Immature natural killer cell (primary cell): ENCODE results near the gene TEKTIP1. TPM values are rescaled to one million over a fixed set of nuclear protein-coding genes. Genes with fewer than 3 reads are reported as not detected.
"Not testable (repeated sequence)": the region's sequence is repeated elsewhere in the genome, so short reads cannot be mapped to it uniquely, and the experiment has no call there.

Source experiments
- DNase-seq, 3 donors: peaks; one replicate each; pipeline ENCODE4 v3.0.0; 2022; ENCODE audit warnings: mixed read lengths in 1 of 3
- H3K27ac Mint-ChIP-seq, 6 donors: one replicate each; pipeline ENCODE4 v1.8.0; 2020; ENCODE audit warnings: mixed read lengths in 6 of 6, mild to moderate bottlenecking in 5 of 6, inconsistent platforms in 4 of 6, moderate library complexity in 3 of 6
- H3K27me3 Mint-ChIP-seq, 3 donors: one replicate each; pipeline ENCODE4 v1.8.0; 2020 to 2021; ENCODE audit warnings: low read depth in 3 of 3, mild to moderate bottlenecking in 3 of 3, mixed read lengths in 3 of 3, moderate library complexity in 3 of 3, inconsistent platforms in 1 of 3
- H3K36me3 Mint-ChIP-seq, 3 donors: one replicate each; pipeline ENCODE4 v1.8.0; 2020; ENCODE audit warnings: mixed read lengths in 3 of 3, inconsistent platforms in 2 of 3, mild to moderate bottlenecking in 2 of 3
- H3K4me1 Mint-ChIP-seq, 2 donors: one replicate each; pipeline ENCODE4 v1.8.0; 2020; ENCODE audit warnings: inconsistent platforms in 2 of 2, mild to moderate bottlenecking in 2 of 2, mixed read lengths in 2 of 2, moderate library complexity in 1 of 2
- H3K4me3 Mint-ChIP-seq, 5 donors: one replicate each; pipeline ENCODE4 v1.8.0; 2020; ENCODE audit warnings: mild to moderate bottlenecking in 5 of 5, mixed read lengths in 5 of 5, inconsistent platforms in 3 of 5, moderate library complexity in 3 of 5
- H3K9me3 Mint-ChIP-seq, 6 donors: one replicate each; pipeline ENCODE4 v1.8.0; 2020; ENCODE audit warnings: mild to moderate bottlenecking in 6 of 6, mixed read lengths in 6 of 6, inconsistent platforms in 4 of 6, moderate library complexity in 3 of 6
- polyA plus RNA-seq, 3 donors: library from polyadenylated mRNA; unstranded; fragments of 300-500 nt; fragmentation: Illumina TruSeq; gene quantifications; one replicate each; pipeline ENCODE4 v1.2.3, GENCODE V29; 2021

TEKTIP1 gene
- polyA plus RNA-seq, 3 donors from 2014 or later = not detected

DNA sequence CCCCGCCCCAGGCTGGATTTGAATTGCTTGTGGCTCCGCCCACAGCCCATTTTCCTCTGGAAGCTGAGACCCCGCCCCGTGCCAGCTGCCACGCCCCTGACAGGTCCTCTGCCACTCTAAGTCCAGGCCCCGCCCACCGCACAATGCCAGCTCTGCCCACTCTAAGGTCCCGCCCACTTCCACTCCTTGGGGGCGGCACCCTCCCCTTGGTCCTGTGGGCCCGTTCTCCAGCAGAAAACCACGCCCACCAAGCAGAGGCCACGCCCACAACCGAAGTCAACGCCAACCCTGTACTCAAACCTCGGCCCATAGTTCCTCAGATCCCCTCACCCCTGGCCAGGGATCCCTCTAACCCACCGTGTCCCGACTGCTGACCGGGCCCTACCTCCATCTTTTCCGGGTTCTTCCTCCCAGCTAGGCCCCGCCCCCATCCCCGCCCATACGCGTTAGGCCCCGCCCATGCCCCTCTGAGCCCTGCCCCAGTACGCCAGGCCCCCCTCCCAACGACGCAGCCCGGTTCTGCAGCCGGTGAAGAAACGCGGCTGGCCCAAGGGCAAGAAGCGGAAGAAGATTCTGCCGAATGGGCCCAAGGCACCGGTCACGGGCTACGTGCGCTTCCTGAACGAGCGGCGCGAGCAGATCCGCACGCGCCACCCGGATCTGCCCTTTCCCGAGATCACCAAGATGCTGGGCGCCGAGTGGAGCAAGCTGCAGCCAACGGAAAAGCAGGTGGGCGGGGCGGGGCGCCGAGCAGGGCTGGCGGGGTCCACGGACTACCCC is 35.1 kb downstream of the TEKTIP1 start:
- H3K4me3 Mint-ChIP-seq = peak overlapping the region; percentile 76 to 85 (median 81)
- no peaks in the 10 kb centered on the region for H3K9me3 Mint-ChIP-seq
- H3K4me1 Mint-ChIP-seq = peaks cover 11 to 13% of the 10 kb centered on the region in 2 donors
- H3K36me3 Mint-ChIP-seq = peaks cover 0 to 6% (median 0%) of the 10 kb centered on the region in 3 donors
- H3K27ac Mint-ChIP-seq = peak overlapping the region in 3 of 6 donors; percentile 51 to 84 (median 57)
- H3K27me3 Mint-ChIP-seq = peaks cover 0 to 8% (median 4%) of the 10 kb centered on the region in 3 donors
- DNase-seq = peak; percentile 73 to 80 (median 76)

GRCh38 chr19:3575260-3575741 is 36.3 kb downstream of the TEKTIP1 start:
- no peaks in the 10 kb centered on the region for H3K9me3 Mint-ChIP-seq
- peak overlapping the region in 2 of 6 donors; percentile 7 to 30 for H3K27ac Mint-ChIP-seq
- no peak for DNase-seq
- peaks cover 11 to 13% of the 10 kb centered on the region in 2 donors for H3K4me1 Mint-ChIP-seq
- peaks cover 0 to 6% (median 0%) of the 10 kb centered on the region in 3 donors for H3K36me3 Mint-ChIP-seq
- H3K4me3 Mint-ChIP-seq = peak overlapping the region in 3 of 5 donors; percentile 38 to 40 (median 40)
- peaks cover 0 to 8% (median 4%) of the 10 kb centered on the region in 3 donors for H3K27me3 Mint-ChIP-seq

DNA sequence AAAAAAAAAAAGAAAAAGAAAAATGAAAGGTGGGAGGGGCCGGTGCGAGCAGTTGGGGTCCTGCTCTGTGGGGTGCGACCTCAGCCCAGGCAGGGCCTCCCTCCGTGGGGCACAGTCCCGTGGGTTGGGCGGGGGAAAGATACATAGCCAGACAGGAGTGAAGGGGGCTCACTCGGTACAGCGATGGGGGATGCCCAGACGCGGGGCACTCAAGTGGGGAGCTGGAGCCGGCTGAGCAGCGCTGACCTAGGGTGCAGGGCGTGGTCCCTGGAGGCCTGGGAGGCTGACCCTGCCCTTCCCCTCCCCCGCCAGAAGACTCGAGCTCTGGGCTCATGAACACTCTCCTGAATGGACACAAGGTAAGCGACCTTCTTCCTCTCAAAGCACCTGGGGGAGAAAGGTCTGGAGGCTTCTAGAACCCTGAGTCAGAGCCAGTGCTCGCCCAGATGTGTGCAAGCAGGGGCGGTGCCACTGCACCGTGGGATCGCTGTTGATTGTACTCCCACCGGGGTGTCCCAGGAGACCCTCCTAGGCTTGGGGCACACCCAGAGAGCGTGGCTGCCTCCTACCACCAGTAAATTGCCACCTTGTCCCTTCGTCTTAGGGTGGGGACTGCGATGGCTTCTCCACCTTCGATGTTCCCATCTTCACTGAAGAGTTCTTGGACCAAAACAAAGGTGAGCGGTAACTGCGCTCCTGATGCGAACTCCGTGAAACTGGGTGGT is 37.1 kb downstream of the TEKTIP1 start:
- Mint-ChIP-seq H3K27me3 (peaks cover 0 to 8% (median 4%) of the 10 kb centered on the region in 3 donors), H3K9me3 (no peaks in the 10 kb centered on the region), H3K27ac (no peak overlapping the region), H3K4me1 (peaks cover 11 to 13% of the 10 kb centered on the region in 2 donors), H3K4me3 (peak overlapping the region in 1 of 5 donors; percentile 18), H3K36me3 (peaks cover 0 to 6% (median 0%) of the 10 kb centered on the region in 3 donors)
- DNase-seq = no peak

- H3K4me3 Mint-ChIP-seq = peak overlapping the region in 2 of 5 donors; percentile 5 to 18
These were observed 37.9 kb downstream of the TEKTIP1 start for GRCh38 chr19:3576696-3577443.

GRCh38 chr19:3577723-3578344 is 38.9 kb downstream of the TEKTIP1 start:
- H3K9me3 Mint-ChIP-seq = no peaks in the 10 kb centered on the region
- H3K27me3 Mint-ChIP-seq = peaks cover 2 to 5% (median 2%) of the 10 kb centered on the region in 3 donors
- peaks cover 0 to 7% of the 10 kb centered on the region in 2 donors for H3K4me1 Mint-ChIP-seq
- H3K27ac Mint-ChIP-seq = no peak overlapping the region
- peaks cover 0 to 6% (median 0%) of the 10 kb centered on the region in 3 donors for H3K36me3 Mint-ChIP-seq
- DNase-seq = no peak
- no peak overlapping the region for H3K4me3 Mint-ChIP-seq

More at GRCh38 chr19:3576696-3577443, 37.9 kb downstream of the TEKTIP1 start:
- no peak for DNase-seq
- H3K9me3 Mint-ChIP-seq = no peaks in the 10 kb centered on the region
- H3K4me1 Mint-ChIP-seq = peaks cover 5 to 11% of the 10 kb centered on the region in 2 donors
- no peak overlapping the region for H3K27ac Mint-ChIP-seq
- H3K27me3 Mint-ChIP-seq = peaks cover 0 to 8% (median 4%) of the 10 kb centered on the region in 3 donors
- H3K36me3 Mint-ChIP-seq = peaks cover 0 to 6% (median 0%) of the 10 kb centered on the region in 3 donors

DNA sequence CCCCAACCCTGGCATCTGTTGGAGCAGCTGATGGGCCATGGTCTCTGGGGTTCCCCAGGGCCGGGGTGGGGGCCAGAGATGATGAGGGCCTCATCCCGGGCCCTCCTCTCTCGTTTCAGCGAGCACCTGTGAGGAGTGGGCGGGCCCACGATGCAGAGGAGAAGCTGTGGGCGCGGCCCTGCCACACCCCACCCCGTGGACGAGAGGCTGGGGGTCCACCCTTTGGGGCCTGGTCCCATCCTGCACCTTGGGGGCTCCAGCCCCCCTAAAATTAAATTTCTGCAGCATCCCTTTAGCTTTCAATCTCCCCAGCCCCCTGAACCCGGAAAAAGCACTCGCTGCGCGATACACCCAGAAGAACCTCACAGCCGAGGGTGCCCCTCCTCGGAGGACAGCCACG is 39.4 kb downstream of the TEKTIP1 start:
- H3K4me1 Mint-ChIP-seq = peaks cover 0 to 7% of the 10 kb centered on the region in 2 donors
- peaks cover 2 to 5% (median 2%) of the 10 kb centered on the region in 3 donors for H3K27me3 Mint-ChIP-seq
- DNase-seq = no peak
- no peaks in the 10 kb centered on the region for H3K9me3 Mint-ChIP-seq
- H3K36me3 Mint-ChIP-seq = peaks cover 0 to 6% (median 0%) of the 10 kb centered on the region in 3 donors
- H3K4me3 Mint-ChIP-seq = no peak overlapping the region
- H3K27ac Mint-ChIP-seq = no peak overlapping the region

- no peaks in the 10 kb centered on the region for H3K9me3 Mint-ChIP-seq
- peaks cover 0 to 2% (median 0%) of the 10 kb centered on the region in 3 donors for H3K27me3 Mint-ChIP-seq
- peaks cover 0 to 1% of the 10 kb centered on the region in 2 donors for H3K4me1 Mint-ChIP-seq
- peaks cover 0 to 2% (median 0%) of the 10 kb centered on the region in 3 donors for H3K36me3 Mint-ChIP-seq
- no peak overlapping the region for H3K4me3 Mint-ChIP-seq
- no peak overlapping the region for H3K27ac Mint-ChIP-seq
- DNase-seq = no peak
These were observed 41.4 kb downstream of the TEKTIP1 start for GRCh38 chr19:3580156-3580934.

DNA sequence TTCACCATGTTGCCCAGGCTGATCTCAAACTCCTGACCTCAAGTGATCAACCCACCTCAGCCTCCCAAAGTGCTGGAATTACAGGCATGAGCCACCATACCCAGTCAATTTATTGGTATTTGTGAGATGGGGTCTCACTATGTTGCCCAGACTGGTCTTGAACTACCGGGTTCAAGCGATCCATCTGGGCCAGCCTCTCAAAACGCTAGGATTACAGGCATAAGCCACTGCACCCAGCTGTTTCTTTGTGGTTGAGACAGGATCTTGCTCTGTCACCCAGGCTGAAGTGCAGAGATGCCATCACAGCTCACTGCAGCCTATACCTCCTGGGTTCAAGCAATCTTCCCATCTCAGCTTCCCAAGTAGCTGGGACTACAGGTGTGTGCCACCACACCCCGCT is 42.8 kb downstream of the TEKTIP1 start:
- not testable (repeated sequence) for H3K9me3 Mint-ChIP-seq, H3K27ac Mint-ChIP-seq, H3K4me1 Mint-ChIP-seq, DNase-seq, H3K27me3 Mint-ChIP-seq, H3K4me3 Mint-ChIP-seq, H3K36me3 Mint-ChIP-seq

DNA sequence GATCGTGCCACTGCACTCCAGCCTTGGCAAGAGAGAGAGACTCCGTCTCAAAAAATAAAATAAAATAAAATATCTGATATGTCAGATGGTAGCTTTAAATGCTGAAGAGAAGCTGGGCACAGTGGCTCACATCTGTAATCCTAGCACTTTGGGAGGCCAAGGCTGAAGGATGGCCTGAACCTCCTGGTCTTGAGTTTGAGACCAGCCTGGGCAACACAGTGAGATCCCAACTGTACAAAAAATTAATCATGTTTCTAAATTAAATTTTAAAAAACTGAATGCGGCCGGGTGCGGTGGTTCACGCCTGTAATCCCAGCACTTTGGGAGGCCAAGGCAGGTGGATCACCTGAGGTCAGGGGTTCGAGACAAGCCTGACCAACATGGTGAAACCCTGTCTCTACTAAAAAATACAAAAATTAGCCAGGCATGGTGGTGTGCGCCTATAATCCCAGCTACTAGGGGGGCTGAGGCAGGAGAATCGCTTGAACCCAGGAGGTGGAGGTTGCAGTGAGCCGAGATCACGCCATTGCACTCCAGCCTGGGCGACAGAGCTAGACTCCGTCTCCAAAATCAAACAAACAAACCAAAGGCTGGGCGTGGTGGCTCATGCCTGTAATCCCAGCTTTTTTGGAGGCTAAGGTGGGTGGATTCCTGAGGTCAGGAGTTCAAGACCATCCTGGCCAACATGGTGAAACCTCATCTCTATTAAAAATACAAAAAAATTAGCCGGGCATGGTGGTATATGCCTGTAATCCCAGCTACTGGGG is 45.2 kb downstream of the TEKTIP1 start:
- peak overlapping the region in 1 of 5 donors; percentile 23 for H3K4me3 Mint-ChIP-seq
- H3K27me3 Mint-ChIP-seq, H3K9me3 Mint-ChIP-seq, DNase-seq, H3K4me1 Mint-ChIP-seq, H3K27ac Mint-ChIP-seq, H3K36me3 Mint-ChIP-seq: not testable (repeated sequence)

GRCh38 chr19:3585301-3586126 is 46.5 kb downstream of the TEKTIP1 start, which contains the start of gene GIPC3:
TSS of gene GIPC3 (plus strand) at chr19:3585478. CDS start at chr19:3585598, 120 bp downstream.
- H3K4me1 Mint-ChIP-seq = peaks cover 0 to 2% of the 10 kb centered on the region in 2 donors
- H3K27me3 Mint-ChIP-seq = peaks cover 1 to 2% (median 2%) of the 10 kb centered on the region in 3 donors
- H3K36me3 Mint-ChIP-seq = no peaks in the 10 kb centered on the region
- peak within 1 kb of the TSS; percentile 10 to 51 (median 44) for H3K4me3 Mint-ChIP-seq
- H3K9me3 Mint-ChIP-seq = no peaks in the 10 kb centered on the region
- no peak within 1 kb of the TSS for H3K27ac Mint-ChIP-seq
- no peak for DNase-seq

GRCh38 chr19:3586127-3586626 is 47.2 kb downstream of the TEKTIP1 start:
- Mint-ChIP-seq H3K9me3 (no peaks in the 10 kb centered on the region), H3K4me3 (peak overlapping the region in 4 of 5 donors; percentile 10 to 51 (median 44)), H3K27ac (no peak overlapping the region), H3K4me1 (peaks cover 0 to 2% of the 10 kb centered on the region in 2 donors), H3K36me3 (no peaks in the 10 kb centered on the region), H3K27me3 (peaks cover 1 to 2% (median 2%) of the 10 kb centered on the region in 3 donors)
- peak; percentile 31 to 43 (median 42) for DNase-seq
